IMR-90 (cell line): Measurements from ENCODE around the gene HDAC6. TPM values are rescaled to one million over a fixed set of nuclear protein-coding genes. Genes with fewer than 3 reads are reported as not detected.

Source experiments
- ATAC-seq: fragments of 200-7000 bp; cut with Tn5 transposase; 2 replicates; pipeline ENCODE4 v1.9.1; 2020; ENCODE audit warnings: low read depth, mild to moderate bottlenecking, moderate library complexity
- BruUV-seq: library from RNA; stranded (reverse); fragments of 400-500 nt; replicated peaks from 2 replicates; lab custom pipeline; 2021; lab: Mats Ljungman, UMichigan
- CTCF ChIA-PET: fragments of 300-600 bp; formaldehyde crosslinking; extraction: SDS; loops from one replicate; lab custom pipeline; 2021; ENCODE audit warnings: antibody characterized with exemption; lab: Yijun Ruan, JAX
- POLR2A ChIA-PET: fragments of 300-600 bp; sonication (Branson Sonifier 250); formaldehyde crosslinking; loops from one replicate; lab custom pipeline; 2022; ENCODE audit warnings: antibody characterized with exemption; ENCODE audit not compliant: unreplicated experiment; lab: Charles Lee
- DNase-seq: peaks from one replicate; pipeline ENCODE4 v3.0.0; 2013
- H2AFZ ChIP-seq: replicated peaks from 2 replicates; pipeline ENCODE3; 2013; ENCODE audit warnings: low read length, mild to moderate bottlenecking; ENCODE audit not compliant: poor library complexity
- H2AK5ac ChIP-seq: 2 replicates; pipeline ENCODE4 v1.6.1; 2013; ENCODE audit warnings: low read depth, low read length, inconsistent platforms
- H2AK9ac ChIP-seq: replicated peaks from 2 replicates; pipeline ENCODE3; 2013; ENCODE audit warnings: mild to moderate bottlenecking, low read depth, low read length, moderate library complexity; ENCODE audit not compliant: poor library complexity
- H2BK120ac ChIP-seq: 2 replicates; pipeline ENCODE4 v1.6.1; 2013; ENCODE audit warnings: low read depth, low read length, inconsistent platforms
- H2BK15ac ChIP-seq: 3 replicates; pipeline ENCODE4 v1.6.1; 2013; ENCODE audit warnings: low read depth, low read length, inconsistent platforms
- H2BK20ac ChIP-seq: 2 replicates; pipeline ENCODE4 v1.6.1; 2013; ENCODE audit warnings: low read depth, mild to moderate bottlenecking, inconsistent platforms, low read length, moderate library complexity
- H2BK5ac ChIP-seq: 2 replicates; pipeline ENCODE4 v1.6.1; 2013; ENCODE audit warnings: mild to moderate bottlenecking, low read depth, low read length, inconsistent platforms; ENCODE audit not compliant: poor library complexity, severe bottlenecking
- H3K14ac ChIP-seq: replicated peaks from 2 replicates; pipeline ENCODE4 v1.6.1; 2013; ENCODE audit warnings: low read depth, low read length, inconsistent platforms
- H3K18ac ChIP-seq: 2 replicates; pipeline ENCODE4 v1.6.1; 2013; ENCODE audit warnings: low read depth, low read length, control low read depth
- H3K23ac ChIP-seq: 2 replicates; pipeline ENCODE4 v1.6.1; 2013; ENCODE audit warnings: low read depth, low read length, inconsistent platforms
- H3K27ac ChIP-seq: 2 replicates; pipeline ENCODE4 v1.5.1; 2013; ENCODE audit warnings: mild to moderate bottlenecking, control low read depth, low read length; ENCODE audit not compliant: insufficient read depth
- H3K27me3 ChIP-seq: 2 replicates; pipeline ENCODE4 v1.6.1; 2013; ENCODE audit warnings: low read length; ENCODE audit not compliant: control insufficient read depth, insufficient read depth
- H3K36me3 ChIP-seq: 2 replicates; pipeline ENCODE4 v1.6.1; 2013; ENCODE audit warnings: low read length, mixed read lengths; ENCODE audit not compliant: control insufficient read depth, insufficient read depth
- H3K4ac ChIP-seq: 2 replicates; pipeline ENCODE4 v1.6.1; 2013; ENCODE audit warnings: low read depth, low read length, inconsistent platforms
- H3K4me1 ChIP-seq: 2 replicates; pipeline ENCODE4 v1.6.1; 2013; ENCODE audit warnings: low read length, mixed read lengths; ENCODE audit not compliant: control insufficient read depth, insufficient read depth
- H3K4me2 ChIP-seq: 2 replicates; pipeline ENCODE4 v1.6.1; 2013; ENCODE audit warnings: low read depth, mild to moderate bottlenecking, control low read depth, low read length, moderate library complexity
- H3K4me3 ChIP-seq: 2 replicates; pipeline ENCODE4 v1.5.1; 2013; ENCODE audit warnings: low read depth, mild to moderate bottlenecking, control low read depth, low read length, moderate library complexity; ENCODE audit not compliant: insufficient read depth
- H3K56ac ChIP-seq: 2 replicates; pipeline ENCODE4 v1.6.1; 2013; ENCODE audit warnings: low read length, inconsistent platforms; ENCODE audit not compliant: insufficient read depth; ENCODE audit errors: extremely low read depth
- H3K79me1 ChIP-seq, 2 experiments: 2 replicates each; pipeline ENCODE4 v1.6.1; 2013; ENCODE audit warnings: low read length in 2 of 2, inconsistent platforms in 1 of 2, low read depth in 1 of 2
- H3K9ac ChIP-seq: 2 replicates; pipeline ENCODE4 v1.6.1; 2013; ENCODE audit warnings: low read depth, low read length, control low read depth
- H3K9me1 ChIP-seq: 2 replicates; pipeline ENCODE4 v1.6.1; 2013; ENCODE audit warnings: low read length, inconsistent platforms; ENCODE audit not compliant: insufficient read depth
- H3K9me3 ChIP-seq: 2 replicates; pipeline ENCODE4 v1.6.1; 2013; ENCODE audit warnings: low read length; ENCODE audit not compliant: control insufficient read depth, insufficient read depth
- H4K20me1 ChIP-seq: 2 replicates; pipeline ENCODE4 v1.6.1; 2013; ENCODE audit warnings: low read length, inconsistent platforms; ENCODE audit not compliant: insufficient read depth
- H4K5ac ChIP-seq: 2 replicates; pipeline ENCODE4 v1.6.1; 2013; ENCODE audit warnings: mild to moderate bottlenecking, low read depth, low read length, control low read depth
- H4K8ac ChIP-seq, 2 experiments: 2 replicates each; pipeline ENCODE4 v1.6.1; 2013; ENCODE audit warnings: low read depth in 2 of 2, low read length in 2 of 2, control low read depth in 1 of 2, inconsistent platforms in 1 of 2
- H4K91ac ChIP-seq: 2 replicates; pipeline ENCODE4 v1.6.1; 2013; ENCODE audit warnings: low read depth, low read length, inconsistent platforms; ENCODE audit not compliant: insufficient read depth
- BHLHE40 ChIP-seq: fragments of 150-350 bp; IDR thresholded peaks from 2 replicates; pipeline ENCODE4 v1.6.1; 2016; ENCODE audit warnings: mild to moderate bottlenecking, low read depth, low read length
- CEBPB ChIP-seq: IDR thresholded peaks from 2 replicates; pipeline ENCODE4 v1.6.1; 2012; ENCODE audit warnings: low read depth, low read length, improper control_type of control experiment
- CHD1 ChIP-seq: IDR thresholded peaks from 2 replicates; pipeline ENCODE4 v1.6.1; 2012; ENCODE audit warnings: low read depth, low read length, improper control_type of control experiment
- CTCF ChIP-seq: conservative IDR thresholded peaks from 2 replicates; pipeline ENCODE4 v1.5.1; 2012; ENCODE audit warnings: mild to moderate bottlenecking, low read depth, low read length, improper control_type of control experiment
- FOS ChIP-seq: fragments of 150-350 bp; IDR thresholded peaks from 2 replicates; pipeline ENCODE4 v1.6.1; 2016; ENCODE audit warnings: low read depth, low read length
- MAFK ChIP-seq: IDR thresholded peaks from 2 replicates; pipeline ENCODE4 v1.6.1; 2012; ENCODE audit warnings: low read depth, low read length, improper control_type of control experiment
- MAZ ChIP-seq: IDR thresholded peaks from 2 replicates; pipeline ENCODE4 v1.6.1; 2012; ENCODE audit warnings: low read depth, mild to moderate bottlenecking, low read length, improper control_type of control experiment, moderate library complexity, borderline replicate concordance
- MXI1 ChIP-seq: IDR thresholded peaks from 2 replicates; pipeline ENCODE4 v1.6.1; 2012; ENCODE audit warnings: low read depth, mild to moderate bottlenecking, low read length, moderate library complexity, borderline replicate concordance
- NFE2L2 ChIP-seq: fragments of 150-350 bp; IDR thresholded peaks from 2 replicates; pipeline ENCODE4 v1.6.1; 2016; ENCODE audit warnings: low read depth, mild to moderate bottlenecking, low read length
- POLR2A ChIP-seq: IDR thresholded peaks from 2 replicates; pipeline ENCODE4 v1.6.1; 2012; ENCODE audit warnings: mild to moderate bottlenecking, low read depth, low read length
- RAD21 ChIP-seq: IDR thresholded peaks from 2 replicates; pipeline ENCODE4 v1.6.1; 2012; ENCODE audit warnings: low read length, improper control_type of control experiment
- RCOR1 ChIP-seq: IDR thresholded peaks from 2 replicates; pipeline ENCODE4 v1.6.1; 2012; ENCODE audit warnings: mild to moderate bottlenecking, low read length, improper control_type of control experiment; ENCODE audit not compliant: insufficient replicate concordance
- RFX5 ChIP-seq: IDR thresholded peaks from 2 replicates; pipeline ENCODE4 v1.8.0; 2012; ENCODE audit warnings: low read depth, mild to moderate bottlenecking, low read length, moderate library complexity
- SMC3 ChIP-seq: fragments of 150-350 bp; IDR thresholded peaks from 2 replicates; pipeline ENCODE4 v1.6.1; 2016; ENCODE audit warnings: low read depth, mild to moderate bottlenecking, antibody characterized with exemption, low read length, moderate library complexity
- USF2 ChIP-seq: fragments of 150-350 bp; IDR thresholded peaks from 2 replicates; pipeline ENCODE4 v1.6.1; 2017; ENCODE audit warnings: mild to moderate bottlenecking, antibody characterized with exemption, low read length, low read depth
- WGBS, 2 experiments: methylation state at CpG; one replicate each; pipeline versions ENCODE4 v1.1.5 to v1.1.7; 2013; ENCODE audit warnings: missing lambda C conversion rate in 2 of 2; ENCODE audit not compliant: insufficient read length in 1 of 2; ENCODE audit errors: extremely low coverage in 2 of 2; 5-methylcytosine and 5-hydroxymethylcytosine counted together
- dilution Hi-C: fragments of 300-500 bp; cut with HindIII; formaldehyde crosslinking; loops from one replicate; pipeline ENCODE4 v1.14.3; 2018; ENCODE audit warnings: low sequenced_read_pairs; ENCODE audit not compliant: unreplicated experiment
- in situ Hi-C: fragments of 300-500 bp; cut with MboI; formaldehyde crosslinking; loops from 3 replicates; pipeline ENCODE4 v1.14.3; 2019; ENCODE audit warnings: low sequenced_read_pairs, inconsistent platforms, mixed read lengths
- intact Hi-C: fragments of 100-400 bp; cut with micrococcal nuclease; formaldehyde crosslinking; loops from 2 replicates; pipeline ENCODE4 v1.10.0; 2022
- polyA plus RNA-seq, 3 experiments: library from polyadenylated mRNA; depleted of rRNA; stranded (reverse); fragments of >200 nt; gene quantifications; 2 replicates each; pipeline ENCODE4 v1.2.3, GENCODE V29; 2012; ENCODE audit warnings: low replicate concordance in 1 of 3
- total RNA-seq: library from RNA; depleted of rRNA; stranded (reverse); fragments of >200 nt; gene quantifications from 2 replicates; pipeline ENCODE4 v1.2.3, GENCODE V29; 2012
- TF ChIP-seq, protein P1 (sequence below): fragments of 150-350 bp; IDR thresholded peaks from 2 replicates; pipeline ENCODE4 v1.6.1; 2016; ENCODE audit warnings: low read depth, mild to moderate bottlenecking, low read length, moderate library complexity, borderline replicate concordance

Gene HDAC6
- total and polyA plus RNA-seq, 2 of the 4 experiments (the other 2 are of a cell fraction), result 16.8 to 26.3 TPM

DNA sequence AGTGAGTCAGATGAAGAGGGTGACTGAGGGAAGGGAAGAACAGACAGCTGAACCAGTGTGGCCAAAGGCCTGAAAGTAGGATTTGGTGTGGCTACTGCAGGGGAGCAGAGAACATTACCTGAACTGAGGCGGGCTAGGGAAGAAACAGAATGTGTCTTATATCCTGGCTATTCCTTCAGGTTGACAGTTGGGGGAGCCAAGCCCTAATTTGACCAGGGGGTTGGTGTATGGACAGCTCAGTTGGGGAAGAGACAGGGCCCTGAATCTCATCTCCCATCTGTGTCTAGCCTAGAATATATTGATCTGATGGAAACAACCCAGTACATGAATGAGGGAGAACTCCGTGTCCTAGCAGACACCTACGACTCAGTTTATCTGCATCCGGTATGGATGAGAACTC is 4.2 kb downstream of the HDAC6 start:
- Histone ChIP-seq H3K4ac (no peak overlapping the region), H3K79me1 (peaks cover 0 to 8% of the 10 kb centered on the region in 2 experiments; a peak in 1 of 4 replicates), H3K4me2 (no peak overlapping the region), H2BK120ac (no peak overlapping the region), H4K20me1 (no peaks in the 10 kb centered on the region), H2AK9ac (no peak overlapping the region), H3K9me3 (no peaks in the 10 kb centered on the region), H2AFZ (no peak overlapping the region), H3K27ac (no peak overlapping the region), H3K4me3 (no peak overlapping the region), H2AK5ac (no peak overlapping the region), H4K5ac (no peak overlapping the region), H3K36me3 (peaks cover 2% of the 10 kb centered on the region; the same call in 1 of the 2 replicates), H4K91ac (no peak overlapping the region), H3K18ac (no peak overlapping the region), H2BK20ac (no peak overlapping the region), H3K27me3 (no peaks in the 10 kb centered on the region), H3K14ac (no peak overlapping the region), H2BK15ac (no peak overlapping the region), H4K8ac (no peak overlapping the region), H3K23ac (no peak overlapping the region), H3K9me1 (peaks cover 5% of the 10 kb centered on the region; the same call in 1 of the 2 replicates), H3K56ac (no peak overlapping the region), H3K9ac (no peak overlapping the region), H3K4me1 (no peaks in the 10 kb centered on the region), H2BK5ac (no peak overlapping the region)
- ChIA-PET POLR2A (no interaction called here), CTCF (no interaction called here)
- no peak for DNase-seq
- BruUV-seq, result no TSS peak
- no peak for ATAC-seq
- in situ Hi-C loops, result no loop called here
- TF ChIP-seq CHD1 (no peak), MAFK (no peak), RAD21 (no peak), SMC3 (no peak), RFX5 (no peak), POLR2A (no peak), MAZ (no peak), USF2 (no peak), NFE2L2 (no peak), BHLHE40 (no peak), CEBPB (no peak), FOS (no peak), RCOR1 (no peak), MXI1 (no peak), CTCF (no peak)
- TF ChIP-seq, protein P1, sequence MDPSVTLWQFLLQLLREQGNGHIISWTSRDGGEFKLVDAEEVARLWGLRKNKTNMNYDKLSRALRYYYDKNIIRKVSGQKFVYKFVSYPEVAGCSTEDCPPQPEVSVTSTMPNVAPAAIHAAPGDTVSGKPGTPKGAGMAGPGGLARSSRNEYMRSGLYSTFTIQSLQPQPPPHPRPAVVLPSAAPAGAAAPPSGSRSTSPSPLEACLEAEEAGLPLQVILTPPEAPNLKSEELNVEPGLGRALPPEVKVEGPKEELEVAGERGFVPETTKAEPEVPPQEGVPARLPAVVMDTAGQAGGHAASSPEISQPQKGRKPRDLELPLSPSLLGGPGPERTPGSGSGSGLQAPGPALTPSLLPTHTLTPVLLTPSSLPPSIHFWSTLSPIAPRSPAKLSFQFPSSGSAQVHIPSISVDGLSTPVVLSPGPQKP, result no peak
- dilution Hi-C loops, result no loop called here
- intact Hi-C loops, result loop anchor here (10.0 kb wide), 1 partner anchor 911 kb away; no protein-coding TSS in a partner anchor
- WGBS, 2 experiments, result no CpG with 5 or more reads among the region's 4 CpGs
